GM12878 (cell line): ENCODE data around the gene C3.

Experiments used
- ASH2L ChIP-seq: fragments of 300-600, 200-600 bp; sonication (generic); IDR thresholded peaks from 2 replicates; pipeline ENCODE4 v1.6.1; 2017; ENCODE audit warnings: low read depth, mild to moderate bottlenecking, borderline replicate concordance
- BCL3 ChIP-seq: IDR thresholded peaks from 2 replicates; pipeline ENCODE4 v1.6.1; 2011; ENCODE audit warnings: borderline replicate concordance, low read depth, mild to moderate bottlenecking, moderate library complexity, low read length; ENCODE audit not compliant: insufficient read depth, poor library complexity, severe bottlenecking
- CHD2 ChIP-seq: IDR thresholded peaks from 2 replicates; pipeline ENCODE4 v1.6.1; 2011; ENCODE audit warnings: low read depth, low read length, improper control_type of control experiment, borderline replicate concordance
- CTCF ChIP-seq, 3 experiments: IDR thresholded peaks in 2 of 3; conservative IDR thresholded peaks in 1 of 3; 2 replicates each; pipeline ENCODE4 v1.5.1; 2011; ENCODE audit warnings: low read depth in 3 of 3, low read length in 3 of 3, mild to moderate bottlenecking in 3 of 3, control low read depth in 2 of 3, moderate library complexity in 2 of 3, inconsistent platforms in 1 of 3, mixed read lengths in 1 of 3; ENCODE audit not compliant: control insufficient read depth in 2 of 3, insufficient read depth in 1 of 3; ENCODE audit errors: extremely low read depth in 1 of 3
- EGR1 ChIP-seq, 2 experiments: IDR thresholded peaks; 1 replicate in 1 of 2; 2 replicates in 1 of 2; pipeline ENCODE4 v1.6.1; 2011 to 2012; ENCODE audit warnings: low read depth in 2 of 2, low read length in 2 of 2, borderline replicate concordance in 1 of 2, mild to moderate bottlenecking in 1 of 2, moderate library complexity in 1 of 2
- EP300 ChIP-seq, 2 experiments: fragments of 150-350 bp in 1 of 2; IDR thresholded peaks; 2 replicates each; pipeline ENCODE4 v1.6.1; 2011 to 2012; ENCODE audit warnings: low read depth in 2 of 2, low read length in 2 of 2, borderline replicate concordance in 1 of 2, improper control_type of control experiment in 1 of 2, inconsistent platforms in 1 of 2; ENCODE audit not compliant: control insufficient read depth in 1 of 2
- GABPA ChIP-seq: IDR thresholded peaks from 2 replicates; pipeline ENCODE4 v1.6.1; 2014; ENCODE audit warnings: antibody characterized with exemption, low read depth, mild to moderate bottlenecking, inconsistent platforms
- NFIC ChIP-seq: IDR thresholded peaks from 2 replicates; pipeline ENCODE4 v1.6.1; 2012; ENCODE audit warnings: low read depth, mild to moderate bottlenecking, inconsistent platforms, low read length, moderate library complexity
- PML ChIP-seq: IDR thresholded peaks from 2 replicates; pipeline ENCODE4 v1.6.1; 2012; ENCODE audit warnings: low read length, inconsistent platforms
- POLR2AphosphoS5 ChIP-seq: IDR thresholded peaks from 2 replicates; pipeline ENCODE4 v1.6.1; 2011; ENCODE audit warnings: mild to moderate bottlenecking, low read length, inconsistent platforms
- SREBF2 ChIP-seq: IDR thresholded peaks from 2 replicates; pipeline ENCODE4 v1.6.1; 2012; ENCODE audit warnings: mild to moderate bottlenecking, low read length
- TAF1 ChIP-seq: IDR thresholded peaks from 2 replicates; pipeline ENCODE4 v1.6.1; 2011; ENCODE audit warnings: mild to moderate bottlenecking, low read depth, low read length, borderline replicate concordance
- TCF12 ChIP-seq: IDR thresholded peaks from 2 replicates; pipeline ENCODE4 v1.6.1; 2011; ENCODE audit warnings: low read depth, mild to moderate bottlenecking, low read length
- TF ChIP-seq, protein P1 (sequence below): IDR thresholded peaks from 2 replicates; pipeline ENCODE4 v1.6.1; 2012; ENCODE audit warnings: low read depth, low read length, improper control_type of control experiment

- no peak for TF ChIP-seq CTCF (IDR thresholded peaks at IDR 0.05 in 2 of 3, conservative IDR thresholded peaks at IDR 0.05 in 1 of 3; ENCODE audit: control insufficient read depth in 2 of 3, extremely low read depth in 1 of 3, insufficient read depth in 1 of 3, low read depth in 3 of 3, low read length in 3 of 3)
- TF ChIP-seq EGR1 (IDR thresholded peaks at IDR 0.05; ENCODE audit: borderline replicate concordance in 1 of 2, low read depth in 2 of 2, low read length in 2 of 2), result no peak
- TF ChIP-seq EP300 (IDR thresholded peaks at IDR 0.05; ENCODE audit: borderline replicate concordance in 1 of 2, control insufficient read depth in 1 of 2, low read depth in 2 of 2, low read length in 2 of 2), result no peak
- no peak for TF ChIP-seq TAF1
- TF ChIP-seq TCF12, result no peak
- TF ChIP-seq CHD2, result no peak
- TF ChIP-seq SREBF2, result no peak
- TF ChIP-seq POLR2AphosphoS5, result no peak
- no peak for TF ChIP-seq ASH2L
- TF ChIP-seq GABPA, result no peak
- TF ChIP-seq, protein P1, sequence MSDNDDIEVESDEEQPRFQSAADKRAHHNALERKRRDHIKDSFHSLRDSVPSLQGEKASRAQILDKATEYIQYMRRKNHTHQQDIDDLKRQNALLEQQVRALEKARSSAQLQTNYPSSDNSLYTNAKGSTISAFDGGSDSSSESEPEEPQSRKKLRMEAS, result no peak
- no peak for TF ChIP-seq BCL3
- TF ChIP-seq PML, result no peak
- no peak for TF ChIP-seq NFIC
These were observed 45.4 kb upstream of the C3 start for GRCh38 chr19:6765738-6766356.
